Endothelial cell (in vitro differentiated cells): Measurements from ENCODE around the gene MIB1. TPM values are rescaled to one million over a fixed set of nuclear protein-coding genes. Genes with fewer than 3 reads are reported as not detected.

ENCODE experiments used
- DNase-seq: peaks from one replicate; pipeline ENCODE4 v3.0.0; 2021; ENCODE audit warnings: low spot score
- H3K27ac Mint-ChIP-seq: one replicate; pipeline ENCODE4 v1.8.0; 2021; ENCODE audit warnings: mixed read lengths, inconsistent platforms; ENCODE audit not compliant: unreplicated experiment
- H3K27me3 Mint-ChIP-seq: one replicate; pipeline ENCODE4 v1.8.0; 2021; ENCODE audit warnings: mild to moderate bottlenecking, moderate library complexity, mixed read lengths, inconsistent platforms; ENCODE audit not compliant: unreplicated experiment
- H3K36me3 Mint-ChIP-seq: one replicate; pipeline ENCODE4 v1.8.0; 2021; ENCODE audit warnings: mild to moderate bottlenecking, low read depth, mixed read lengths, inconsistent platforms; ENCODE audit not compliant: unreplicated experiment
- H3K4me1 Mint-ChIP-seq: one replicate; pipeline ENCODE4 v1.8.0; 2021; ENCODE audit warnings: mild to moderate bottlenecking, mixed read lengths, inconsistent platforms; ENCODE audit not compliant: unreplicated experiment
- H3K4me3 Mint-ChIP-seq: one replicate; pipeline ENCODE4 v1.8.0; 2021; ENCODE audit warnings: mild to moderate bottlenecking, mixed read lengths, inconsistent platforms; ENCODE audit not compliant: unreplicated experiment
- H3K9me3 Mint-ChIP-seq: one replicate; pipeline ENCODE4 v1.8.0; 2021; ENCODE audit warnings: mixed read lengths, inconsistent platforms; ENCODE audit not compliant: unreplicated experiment
- total RNA-seq: library from RNA; stranded (reverse); fragmentation: NEBNext Ultra II Directional; extraction: Animal tissue kit (Norgen Biotek cat#: 25700); gene quantifications from one replicate; pipeline ENCODE4 v1.2.1, GENCODE V29; 2021; ENCODE audit not compliant: unreplicated experiment
- TF ChIP-seq, protein P1 (sequence below): fragments of 200-600 bp; sonication (generic); IDR thresholded peaks from one replicate; pipeline ENCODE4 v1.5.0; 2021; ENCODE audit warnings: antibody characterized with exemption; ENCODE audit not compliant: unreplicated experiment

Gene MIB1
- total RNA-seq, 1 donor from 2014 or later: 62.8 TPM

DNA sequence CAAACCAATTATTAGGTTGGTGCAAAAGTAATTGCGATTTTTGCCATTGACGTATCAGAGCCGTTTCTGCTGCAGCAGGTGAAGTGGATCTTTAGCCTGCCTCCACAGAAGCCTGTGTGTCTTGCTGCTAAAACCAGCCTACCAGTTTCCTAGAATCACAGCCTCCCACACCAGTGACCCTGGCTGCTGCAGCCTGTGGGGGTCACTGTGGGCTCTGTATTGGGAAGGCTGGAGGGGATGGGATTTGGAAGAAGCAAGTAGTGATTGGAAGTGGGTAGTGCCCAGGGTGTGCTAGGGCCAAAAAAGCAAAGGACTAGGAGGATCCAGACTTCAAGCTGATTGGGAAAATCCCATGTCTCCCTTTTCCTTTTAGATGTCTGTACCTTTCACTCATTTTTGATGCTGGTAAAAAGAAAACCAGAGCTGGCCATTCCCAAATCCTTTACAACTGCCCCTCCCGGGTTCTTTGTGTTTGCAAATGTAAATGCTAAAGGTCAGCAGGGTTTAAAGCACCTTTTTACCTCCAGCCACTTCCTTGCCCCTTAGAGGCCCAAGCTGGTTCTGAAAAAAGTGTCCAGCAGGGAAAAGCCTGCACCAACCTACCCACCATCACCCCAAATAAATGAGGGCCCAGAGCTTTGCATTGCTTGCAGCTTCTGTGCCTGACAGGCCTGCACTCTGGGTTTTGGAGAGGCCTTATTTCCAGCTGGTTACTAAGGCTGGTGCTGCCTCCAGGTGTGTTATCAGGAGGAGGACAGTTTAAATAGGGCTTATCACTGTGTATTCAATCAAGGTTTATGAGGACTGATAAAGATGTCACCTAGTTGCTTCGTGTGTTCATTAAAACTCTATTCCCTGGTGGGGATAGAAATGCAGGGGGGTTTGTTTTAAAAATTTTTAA is 172.0 kb downstream of the MIB1 start:
- TF ChIP-seq, protein P1, sequence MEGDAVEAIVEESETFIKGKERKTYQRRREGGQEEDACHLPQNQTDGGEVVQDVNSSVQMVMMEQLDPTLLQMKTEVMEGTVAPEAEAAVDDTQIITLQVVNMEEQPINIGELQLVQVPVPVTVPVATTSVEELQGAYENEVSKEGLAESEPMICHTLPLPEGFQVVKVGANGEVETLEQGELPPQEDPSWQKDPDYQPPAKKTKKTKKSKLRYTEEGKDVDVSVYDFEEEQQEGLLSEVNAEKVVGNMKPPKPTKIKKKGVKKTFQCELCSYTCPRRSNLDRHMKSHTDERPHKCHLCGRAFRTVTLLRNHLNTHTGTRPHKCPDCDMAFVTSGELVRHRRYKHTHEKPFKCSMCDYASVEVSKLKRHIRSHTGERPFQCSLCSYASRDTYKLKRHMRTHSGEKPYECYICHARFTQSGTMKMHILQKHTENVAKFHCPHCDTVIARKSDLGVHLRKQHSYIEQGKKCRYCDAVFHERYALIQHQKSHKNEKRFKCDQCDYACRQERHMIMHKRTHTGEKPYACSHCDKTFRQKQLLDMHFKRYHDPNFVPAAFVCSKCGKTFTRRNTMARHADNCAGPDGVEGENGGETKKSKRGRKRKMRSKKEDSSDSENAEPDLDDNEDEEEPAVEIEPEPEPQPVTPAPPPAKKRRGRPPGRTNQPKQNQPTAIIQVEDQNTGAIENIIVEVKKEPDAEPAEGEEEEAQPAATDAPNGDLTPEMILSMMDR: no peak
- H3K27ac Mint-ChIP-seq: no peak overlapping the region
- no peak overlapping the region for H3K4me3 Mint-ChIP-seq
- H3K4me1 Mint-ChIP-seq: peaks cover 7% of the 10 kb centered on the region
- H3K9me3 Mint-ChIP-seq: no peaks in the 10 kb centered on the region
- DNase-seq: peak; percentile 27
- H3K36me3 Mint-ChIP-seq: no peaks in the 10 kb centered on the region
- H3K27me3 Mint-ChIP-seq: peaks cover 4% of the 10 kb centered on the region

DNA sequence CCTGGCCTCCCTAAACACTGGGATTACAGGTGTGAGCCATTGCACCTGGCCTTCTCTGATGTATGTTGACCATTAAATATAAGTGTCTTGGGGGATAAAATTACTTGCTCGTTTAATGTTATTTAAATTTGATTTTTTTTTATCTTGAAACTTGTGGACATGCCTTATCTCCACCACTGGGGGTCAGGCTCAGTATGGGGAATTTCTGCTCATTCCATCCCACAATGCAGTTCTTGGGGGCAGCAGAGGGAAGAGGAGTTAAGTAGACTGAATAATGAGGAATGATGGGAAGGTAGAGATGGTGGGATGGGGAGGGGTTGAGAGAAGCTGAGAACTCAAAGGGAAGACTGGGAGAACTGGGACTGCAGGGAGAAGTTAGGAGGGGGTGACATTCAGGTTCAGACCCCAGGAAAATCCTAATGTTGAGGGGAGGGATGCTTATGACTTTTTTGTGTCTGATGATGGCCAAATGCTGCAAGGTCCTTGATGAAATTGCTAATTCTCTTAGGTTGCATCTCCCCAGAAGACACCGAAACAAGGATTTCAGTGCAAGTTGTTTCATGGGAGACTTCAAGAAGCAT is 174.2 kb downstream of the MIB1 start:
- DNase-seq: peak; percentile 48
- no peak overlapping the region for H3K27ac Mint-ChIP-seq

DNA sequence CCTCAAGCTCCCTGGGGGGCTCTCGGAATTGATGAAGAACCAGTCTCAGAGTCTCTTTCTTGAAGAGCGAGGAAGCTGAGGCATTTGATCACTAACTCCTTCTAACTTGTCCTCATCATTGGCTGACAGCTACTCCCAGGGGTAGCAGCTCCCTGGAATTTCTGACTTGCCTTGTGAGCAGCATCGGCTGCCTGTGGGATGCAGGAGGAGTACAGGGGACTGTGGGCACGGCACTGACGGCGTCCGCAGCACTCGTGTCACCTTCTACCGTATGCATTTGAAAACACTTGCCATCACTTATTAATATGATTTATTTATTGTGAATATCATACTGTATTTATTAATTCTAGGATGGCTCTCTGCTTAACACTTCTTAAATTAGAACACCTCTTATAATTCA is 175.0 kb downstream of the MIB1 start:
- H3K4me1 Mint-ChIP-seq: peaks cover 7% of the 10 kb centered on the region
- no peaks in the 10 kb centered on the region for H3K36me3 Mint-ChIP-seq
- DNase-seq: no peak
- H3K9me3 Mint-ChIP-seq: no peaks in the 10 kb centered on the region
- H3K27me3 Mint-ChIP-seq: no peaks in the 10 kb centered on the region
- TF ChIP-seq, protein P1: no peak
- H3K4me3 Mint-ChIP-seq: no peak overlapping the region
- no peak overlapping the region for H3K27ac Mint-ChIP-seq

More for the DNA sequence above, 174.2 kb downstream of the MIB1 start:
- Mint-ChIP-seq H3K4me1 (peaks cover 7% of the 10 kb centered on the region), H3K36me3 (no peaks in the 10 kb centered on the region), H3K27me3 (no peaks in the 10 kb centered on the region), H3K4me3 (no peak overlapping the region), H3K9me3 (no peaks in the 10 kb centered on the region)
- TF ChIP-seq, protein P1: peak; percentile 79

DNA sequence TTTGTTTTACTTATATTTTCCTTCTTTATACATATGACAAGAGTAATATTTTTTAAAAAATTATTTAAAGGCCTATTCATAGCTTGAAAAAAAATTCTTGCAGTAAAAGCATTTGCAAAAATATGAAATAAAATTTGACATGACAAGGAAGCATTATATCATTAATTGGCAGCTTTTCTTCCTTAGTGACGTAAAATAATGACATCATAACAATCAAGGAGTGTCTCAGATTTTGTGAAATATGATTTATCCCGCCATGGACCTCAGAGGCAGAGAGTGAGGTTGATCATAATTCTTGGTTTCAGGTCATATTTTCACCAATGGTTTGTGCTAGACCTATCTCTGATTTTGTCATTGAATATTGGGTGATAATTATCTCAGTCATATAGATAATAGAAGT is 176.0 kb downstream of the MIB1 start:
- Mint-ChIP-seq H3K4me1 (peaks cover under 1% of the 10 kb centered on the region), H3K36me3 (no peaks in the 10 kb centered on the region), H3K9me3 (no peaks in the 10 kb centered on the region), H3K4me3 (no peak overlapping the region), H3K27me3 (no peaks in the 10 kb centered on the region), H3K27ac (no peak overlapping the region)
- TF ChIP-seq, protein P1: no peak
- no peak for DNase-seq

DNA sequence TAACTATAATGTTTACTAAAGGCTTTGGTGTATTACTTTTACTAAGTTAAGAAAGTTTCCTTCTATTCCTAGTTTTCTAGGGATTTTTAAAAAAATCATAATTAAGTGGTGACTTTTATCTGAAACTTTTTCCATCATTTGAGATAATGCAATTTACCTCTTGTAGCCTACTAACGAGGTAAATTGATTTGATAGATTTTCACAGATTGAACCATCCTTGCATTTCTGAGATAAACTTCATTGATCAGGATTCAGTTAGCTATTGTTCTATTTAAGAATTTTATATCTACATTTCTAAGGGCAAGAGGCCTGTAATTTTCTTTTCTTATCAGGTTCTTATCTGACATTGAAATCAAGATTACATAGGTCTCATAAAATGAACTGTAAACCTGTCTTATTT is 178.1 kb downstream of the MIB1 start:
- no peak overlapping the region for H3K27ac Mint-ChIP-seq
- H3K9me3 Mint-ChIP-seq: no peaks in the 10 kb centered on the region
- no peaks in the 10 kb centered on the region for H3K27me3 Mint-ChIP-seq
- H3K4me3 Mint-ChIP-seq: no peak overlapping the region
- H3K4me1 Mint-ChIP-seq: no peaks in the 10 kb centered on the region
- H3K36me3 Mint-ChIP-seq: no peaks in the 10 kb centered on the region
- TF ChIP-seq, protein P1: no peak
- DNase-seq: no peak
